HG03045 (cell line): ENCODE results near the gene HEBP2.
"Not testable (repeated sequence)": the region's sequence is repeated elsewhere in the genome, so short reads cannot be mapped to it uniquely, and the experiment has no call there.

Experiments
- ATAC-seq: cut with Tn5 transposase; IDR thresholded peaks from one replicate; pipeline ENCODE4 v1.9.1; 2021; ENCODE audit warnings: mild to moderate bottlenecking, moderate library complexity; ENCODE audit not compliant: unreplicated experiment

Gene HEBP2

GRCh38 chr6:138403801-138404665, at the start of gene HEBP2:
Gene HEBP2 (plus strand): TSS chr6:138404223. CDS start chr6:138404496, 273 bp downstream.
- peak; percentile 95 for ATAC-seq

- ATAC-seq: no peak
Measured at GRCh38 chr6:138357928-138358327, 46.1 kb upstream of the HEBP2 start.

- not testable (repeated sequence) for ATAC-seq
Measured at GRCh38 chr6:138368684-138369083, 35.3 kb upstream of the HEBP2 start.

- ATAC-seq: no peak
Measured at GRCh38 chr6:138370631-138371451, 33.2 kb upstream of the HEBP2 start.

GRCh38 chr6:138371452-138371711, 32.6 kb upstream of the HEBP2 start:
- ATAC-seq: no peak

GRCh38 chr6:138371720-138372119, 32.3 kb upstream of the HEBP2 start:
- no peak for ATAC-seq

GRCh38 chr6:138372711-138373463, 31.1 kb upstream of the HEBP2 start:
- no peak for ATAC-seq

GRCh38 chr6:138374230-138374629, 29.8 kb upstream of the HEBP2 start:
- ATAC-seq: no peak

- no peak for ATAC-seq
Measured at GRCh38 chr6:138374815-138375214, 29.2 kb upstream of the HEBP2 start.

- ATAC-seq: no peak
Measured at GRCh38 chr6:138377042-138377441, 27.0 kb upstream of the HEBP2 start.

- no peak for ATAC-seq
Measured at GRCh38 chr6:138377844-138378243, 26.2 kb upstream of the HEBP2 start, which contains the start of gene SMIM28. Gene SMIM28 (plus strand): TSS chr6:138377905. CDS start chr6:138378073, 168 bp downstream.

- no peak for ATAC-seq
Measured at GRCh38 chr6:138378463-138378862, 25.6 kb upstream of the HEBP2 start.

GRCh38 chr6:138382498-138383265, 21.3 kb upstream of the HEBP2 start:
- no peak for ATAC-seq

GRCh38 chr6:138383776-138384175, 20.2 kb upstream of the HEBP2 start:
- ATAC-seq: no peak

GRCh38 chr6:138386897-138387296, 17.1 kb upstream of the HEBP2 start:
- no peak for ATAC-seq

GRCh38 chr6:138387577-138388368, 16.2 kb upstream of the HEBP2 start:
- no peak for ATAC-seq

GRCh38 chr6:138389551-138389950, 14.5 kb upstream of the HEBP2 start:
- ATAC-seq: no peak

GRCh38 chr6:138393871-138394783, 9.9 kb upstream of the HEBP2 start:
- ATAC-seq: no peak

- no peak for ATAC-seq
Measured at GRCh38 chr6:138396709-138397108, 7.3 kb upstream of the HEBP2 start.
